GM06990 (cell line): ENCODE data around the gene ARRB2.
"Not testable (repeated sequence)": the region's sequence is repeated elsewhere in the genome, so short reads cannot be mapped to it uniquely, and the experiment has no call there.

Source experiments
- DNase-seq: peaks from one replicate; pipeline ENCODE4 v3.0.0-alpha.2; 2011; ENCODE audit not compliant: insufficient read length; ENCODE audit errors: extremely low read depth
- H3K27me3 ChIP-seq: replicated peaks from 2 replicates; pipeline ENCODE4 v1.6.0; 2011; ENCODE audit warnings: low read length; ENCODE audit not compliant: control insufficient read depth, insufficient read depth
- H3K36me3 ChIP-seq: 2 replicates; pipeline ENCODE4 v1.5.1; 2011; ENCODE audit warnings: low read length; ENCODE audit not compliant: control insufficient read depth, insufficient read depth
- H3K4me3 ChIP-seq: replicated peaks from 2 replicates; pipeline ENCODE4 v1.5.1; 2011; ENCODE audit warnings: low read depth, mild to moderate bottlenecking, control low read depth, low read length
- CTCF ChIP-seq: IDR thresholded peaks from 2 replicates; pipeline ENCODE4 v1.5.1; 2011; ENCODE audit warnings: low read length, control low read depth, mild to moderate bottlenecking, inconsistent platforms; ENCODE audit not compliant: insufficient read depth, poor library complexity, severe bottlenecking

Gene ARRB2

GRCh38 chr17:4703330-4703691, 7.1 kb upstream of the ARRB2 start:
- Histone ChIP-seq H3K27me3 (no peaks in the 10 kb centered on the region), H3K36me3 (no peaks in the 10 kb centered on the region), H3K4me3 (peak overlapping the region; percentile 94)
- TF ChIP-seq CTCF, result no peak
- DNase-seq, result no peak

GRCh38 chr17:4704574-4704907, 5.9 kb upstream of the ARRB2 start:
- DNase-seq, H3K27me3 ChIP-seq, H3K36me3 ChIP-seq: not testable (repeated sequence)
- H3K4me3 ChIP-seq, result peak overlapping the region; percentile 94

GRCh38 chr17:4704991-4705390, 5.4 kb upstream of the ARRB2 start:
- no peaks in the 10 kb centered on the region for H3K27me3 ChIP-seq
- no peaks in the 10 kb centered on the region for H3K36me3 ChIP-seq
- DNase-seq, result no peak
- no peak for TF ChIP-seq CTCF
- peak overlapping the region; percentile 94; the same call in 1 of the 2 replicates for H3K4me3 ChIP-seq

- no peak for TF ChIP-seq CTCF
- H3K27me3 ChIP-seq, result no peaks in the 10 kb centered on the region
- H3K4me3 ChIP-seq, result no peak overlapping the region
- DNase-seq, result no peak
- no peaks in the 10 kb centered on the region for H3K36me3 ChIP-seq
Observed at GRCh38 chr17:4706121-4706520, 4.3 kb upstream of the ARRB2 start.

- TF ChIP-seq CTCF, result no peak
- H3K36me3 ChIP-seq, result no peaks in the 10 kb centered on the region
- DNase-seq, result no peak
Observed at GRCh38 chr17:4708436-4708835, 2.0 kb upstream of the ARRB2 start.

GRCh38 chr17:4710693-4711634, 532 bp downstream of the ARRB2 start:
- Histone ChIP-seq H3K27me3 (no peaks in the 10 kb centered on the region), H3K4me3 (peak overlapping the region; percentile 82), H3K36me3 (peaks cover 3% of the 10 kb centered on the region)
- DNase-seq, result no peak
- TF ChIP-seq CTCF, result no peak

More at GRCh38 chr17:4708436-4708835, 2.0 kb upstream of the ARRB2 start:
- H3K27me3 ChIP-seq, result no peaks in the 10 kb centered on the region
- no peak overlapping the region for H3K4me3 ChIP-seq
